GM23248 (cell line): ENCODE data around the gene MAU2. TPM values are rescaled to one million over a fixed set of nuclear protein-coding genes. Genes with fewer than 3 reads are reported as not detected.

Experiments used
- DNase-seq: peaks from one replicate; pipeline ENCODE4 v3.0.0-alpha.2; 2015
- H2AFZ ChIP-seq: fragments of 200-600 bp; sonication (generic); 2 replicates; pipeline ENCODE4 v1.6.1; 2016; ENCODE audit warnings: antibody characterized with exemption
- H3F3A ChIP-seq: fragments of 200-600 bp; sonication (generic); 2 replicates; pipeline ENCODE4 v1.6.1; 2016; ENCODE audit warnings: mild to moderate bottlenecking, antibody characterized with exemption, mixed run types; ENCODE audit not compliant: insufficient read depth
- H3K27ac ChIP-seq: fragments of 200-600 bp; sonication (generic); 2 replicates; pipeline ENCODE4 v1.5.1; 2016; ENCODE audit warnings: mild to moderate bottlenecking
- H3K27me3 ChIP-seq: fragments of 200-600 bp; sonication (generic); replicated peaks from 2 replicates; pipeline ENCODE4 v1.6.1; 2016; ENCODE audit warnings: mild to moderate bottlenecking; ENCODE audit not compliant: insufficient read depth
- H3K36me3 ChIP-seq: fragments of 200-600 bp; sonication (generic); 2 replicates; pipeline ENCODE4 v1.6.1; 2016; ENCODE audit warnings: low read depth, mild to moderate bottlenecking
- H3K4me1 ChIP-seq: fragments of 200-600 bp; sonication (generic); 2 replicates; pipeline ENCODE4 v1.6.1; 2016; ENCODE audit warnings: mild to moderate bottlenecking; ENCODE audit not compliant: insufficient read depth
- H3K4me2 ChIP-seq: fragments of 200-600 bp; sonication (generic); one replicate; pipeline ENCODE4 v1.6.1; 2016; ENCODE audit warnings: mild to moderate bottlenecking; ENCODE audit not compliant: unreplicated experiment
- H3K4me3 ChIP-seq: fragments of 200-600 bp; sonication (generic); 2 replicates; pipeline ENCODE4 v1.5.1; 2016; ENCODE audit warnings: mild to moderate bottlenecking
- H3K79me2 ChIP-seq: fragments of 200-600 bp; sonication (generic); 2 replicates; pipeline ENCODE4 v1.6.1; 2016; ENCODE audit warnings: mild to moderate bottlenecking; ENCODE audit not compliant: insufficient read depth
- H3K9ac ChIP-seq: fragments of 200-600 bp; sonication (generic); 2 replicates; pipeline ENCODE4 v1.6.1; 2016; ENCODE audit warnings: mild to moderate bottlenecking
- H3K9me2 ChIP-seq: fragments of 200-600 bp; sonication (generic); 2 replicates; pipeline ENCODE4 v1.6.1; 2016; ENCODE audit warnings: mixed run types, mild to moderate bottlenecking, moderate library complexity; ENCODE audit not compliant: insufficient read depth
- H3K9me3 ChIP-seq: fragments of 200-600 bp; sonication (generic); one replicate; pipeline ENCODE4 v1.6.1; 2017; ENCODE audit warnings: low read depth
- H4K20me1 ChIP-seq: fragments of 200-600 bp; sonication (generic); 2 replicates; pipeline ENCODE4 v1.6.0; 2016; ENCODE audit not compliant: insufficient read depth
- EZH2 ChIP-seq: fragments of 200-600 bp; sonication (generic); IDR thresholded peaks from 2 replicates; pipeline ENCODE4 v1.6.1; 2018; ENCODE audit warnings: antibody characterized with exemption, mild to moderate bottlenecking; ENCODE audit not compliant: insufficient read depth, poor library complexity, severe bottlenecking
- EZH2phosphoT487 ChIP-seq: fragments of 200-600 bp; sonication (generic); IDR thresholded peaks from 2 replicates; pipeline ENCODE4 v1.6.1; 2018; ENCODE audit warnings: antibody characterized with exemption, moderate library complexity, mild to moderate bottlenecking, low read depth; ENCODE audit not compliant: insufficient read depth
- WGBS, 2 experiments: methylation state at CpG; one replicate each; pipeline ENCODE4 v1.1.6; 2015 to 2017; ENCODE audit warnings: low lambda C conversion rate in 2 of 2, low coverage in 1 of 2; ENCODE audit errors: missing lambda C conversion rate in 2 of 2; 5-methylcytosine and 5-hydroxymethylcytosine counted together
- in situ Hi-C: fragments of 300-500 bp; cut with MboI; formaldehyde crosslinking; loops from 2 replicates; pipeline ENCODE4 v1.15.0; 2020
- polyA plus RNA-seq: library from polyadenylated mRNA; unstranded; fragments of >200 nt; fragmentation: Nextera tagmentation; extraction: Ambion mirVana; gene quantifications from 2 replicates; pipeline ENCODE4 v1.2.1, GENCODE V29; 2016
- total RNA-seq: library from RNA; depleted of rRNA; stranded (reverse); fragments of >200 nt; shearing (Covaris generic); gene quantifications from 2 replicates; pipeline ENCODE4 v1.2.3, GENCODE V29; 2014; rRNA removed

The MAU2 gene
- total and polyA plus RNA-seq, 2 experiments from 2014 or later: 23.0 to 25.4 TPM

DNA sequence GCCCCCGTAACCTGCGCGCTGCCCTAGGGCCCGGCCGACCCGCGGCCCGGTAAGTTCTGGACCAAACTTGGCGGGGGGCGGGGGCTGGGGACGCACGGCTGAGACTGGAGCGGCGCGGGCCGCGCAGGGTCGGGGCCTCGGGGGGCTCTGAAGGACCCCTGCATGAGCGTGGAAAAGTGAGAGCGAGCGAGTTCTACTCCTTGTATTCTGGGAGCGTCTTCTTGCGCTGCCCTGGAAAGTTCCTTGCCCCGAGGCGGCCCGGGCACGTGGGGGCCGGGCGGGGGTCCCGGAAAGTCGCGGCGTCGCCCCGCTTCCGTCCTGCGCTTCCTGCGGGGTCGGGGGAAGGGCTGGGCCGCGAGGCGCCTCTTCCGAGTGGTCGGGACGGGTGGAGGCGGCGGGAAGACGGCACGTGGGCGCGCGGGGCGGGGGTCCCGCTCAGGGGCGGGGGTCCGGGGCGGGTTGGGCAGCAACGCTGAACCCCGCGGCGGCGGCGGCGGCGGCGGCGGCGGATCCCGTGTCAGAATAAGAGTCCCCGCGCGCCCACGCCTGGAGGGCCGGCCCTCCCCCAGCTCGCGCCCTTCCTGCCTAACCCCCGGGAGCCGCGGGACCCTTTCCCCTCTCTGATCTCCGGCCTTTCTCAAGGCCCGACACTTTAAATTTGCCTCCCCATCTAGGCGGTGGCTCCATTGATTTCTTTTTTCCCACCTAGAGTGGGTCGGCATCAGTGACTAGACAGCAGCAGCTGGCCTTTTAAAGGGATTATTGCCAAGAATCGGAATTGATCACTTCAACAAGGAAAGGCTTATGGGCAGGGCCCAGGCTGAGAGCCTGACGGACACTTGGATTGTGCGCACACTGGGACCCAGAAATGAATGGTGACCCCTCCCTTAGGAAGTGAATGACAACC, 85.6 kb downstream of the MAU2 start:
- peak overlapping the region; percentile 91 for H3K9ac ChIP-seq
- peaks cover 43% of the 10 kb centered on the region for H3F3A ChIP-seq
- H3K9me3 ChIP-seq: no peaks in the 10 kb centered on the region
- H3K79me2 ChIP-seq: peaks cover 76% of the 10 kb centered on the region
- peaks cover 15% of the 10 kb centered on the region; the same call in 1 of the 2 replicates for H4K20me1 ChIP-seq
- H3K27ac ChIP-seq: peak overlapping the region; percentile 99
- TF ChIP-seq EZH2phosphoT487 (no peak), EZH2 (no peak)
- H3K4me3 ChIP-seq: peak overlapping the region; percentile 93
- in situ Hi-C loops: no loop called here
- 0 out of 2 replicates have a peak overlapping the region, but pooled peaks have one; percentile 19 for H2AFZ ChIP-seq
- H3K27me3 ChIP-seq: no peaks in the 10 kb centered on the region
- peak; percentile 70 for DNase-seq
- H3K36me3 ChIP-seq: no peaks in the 10 kb centered on the region
- H3K4me1 ChIP-seq: peaks cover 62% of the 10 kb centered on the region
- H3K4me2 ChIP-seq: peak overlapping the region; percentile 96
- 1 to 2% methylated on average over 16 to 84 of the region's 87 CpGs for WGBS, 2 experiments
- H3K9me2 ChIP-seq: no peaks in the 10 kb centered on the region

DNA sequence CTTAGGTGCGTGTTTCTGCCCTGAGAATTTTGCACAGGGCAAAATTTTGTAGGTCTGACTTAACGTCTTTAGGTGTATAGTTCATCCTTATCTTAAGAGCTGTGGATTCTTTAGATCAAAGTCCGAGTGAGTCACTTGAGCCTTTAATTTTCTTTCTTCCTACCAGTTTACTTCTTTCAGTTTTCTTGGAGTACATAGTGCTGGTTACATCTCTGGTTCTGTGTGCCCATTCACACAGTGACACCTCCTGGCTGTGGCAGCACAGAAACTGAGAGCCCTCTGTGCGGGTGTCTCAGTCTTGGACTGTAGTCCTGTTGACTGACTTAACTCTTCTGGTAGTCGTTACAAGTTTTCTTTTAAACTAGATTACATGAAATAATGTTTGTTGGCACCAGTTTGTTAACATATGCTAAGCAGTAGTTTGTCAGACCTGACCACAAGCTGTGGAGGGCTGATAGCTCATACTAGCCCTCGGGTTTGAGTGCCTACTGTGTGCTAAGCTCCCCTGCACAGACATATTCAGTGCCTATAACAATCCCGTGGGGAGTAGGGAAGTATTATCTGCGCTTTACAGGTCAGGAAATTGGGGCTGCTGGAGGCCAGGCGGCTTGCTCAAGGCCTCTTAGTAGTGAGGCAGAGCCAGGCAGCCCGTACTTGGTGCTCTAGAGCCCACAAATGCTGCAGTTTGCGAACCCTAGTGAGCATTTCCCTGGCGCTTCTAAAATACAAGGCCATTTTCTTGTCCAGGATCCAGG, 86.4 kb downstream of the MAU2 start:
- Histone ChIP-seq H3K4me3 (peak overlapping the region; percentile 93), H4K20me1 (peaks cover 15% of the 10 kb centered on the region; the same call in 1 of the 2 replicates), H3K27me3 (no peaks in the 10 kb centered on the region), H3K9me3 (no peaks in the 10 kb centered on the region), H3K36me3 (no peaks in the 10 kb centered on the region), H3K9ac (peak overlapping the region; percentile 91), H3K79me2 (peaks cover 77% of the 10 kb centered on the region), H3K9me2 (no peaks in the 10 kb centered on the region), H3K27ac (peak overlapping the region; percentile 99), H2AFZ (0 out of 2 replicates have a peak overlapping the region, but pooled peaks have one; percentile 19), H3K4me2 (peak overlapping the region; percentile 96), H3K4me1 (peaks cover 62% of the 10 kb centered on the region), H3F3A (peaks cover 43% of the 10 kb centered on the region)
- in situ Hi-C loops: no loop called here
- no peak for TF ChIP-seq EZH2phosphoT487
- TF ChIP-seq EZH2: no peak
- DNase-seq: peak; percentile 77
- 7 to 11% methylated on average over 12 of the region's 12 CpGs for WGBS, 2 experiments

DNA sequence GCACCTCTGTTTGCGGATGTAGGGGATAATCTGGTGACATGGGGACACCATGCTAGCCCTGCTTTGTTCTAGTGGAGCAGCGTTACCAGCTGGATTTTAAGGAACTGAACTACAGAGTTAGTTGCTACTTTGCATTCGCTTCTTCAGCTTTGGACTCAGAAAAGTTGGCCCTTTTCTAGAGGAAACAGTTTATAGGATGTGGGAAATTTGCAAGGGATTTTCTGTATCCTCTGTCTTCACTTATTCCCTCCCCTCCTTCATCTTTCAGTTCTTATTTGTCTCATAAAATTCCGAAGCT, 87.0 kb downstream of the MAU2 start:
- peaks cover 77% of the 10 kb centered on the region for H3K79me2 ChIP-seq
- DNase-seq: no peak
- no peak overlapping the region for H2AFZ ChIP-seq
- peak overlapping the region; percentile 93 for H3K4me3 ChIP-seq
- peak overlapping the region; percentile 96 for H3K4me2 ChIP-seq
- H3K36me3 ChIP-seq: no peaks in the 10 kb centered on the region
- peaks cover 19% of the 10 kb centered on the region; the same call in 1 of the 2 replicates for H4K20me1 ChIP-seq
- peak overlapping the region; percentile 91 for H3K9ac ChIP-seq
- H3K27me3 ChIP-seq: no peaks in the 10 kb centered on the region
- peaks cover 61% of the 10 kb centered on the region for H3K4me1 ChIP-seq
- peaks cover 43% of the 10 kb centered on the region for H3F3A ChIP-seq
- H3K9me2 ChIP-seq: no peaks in the 10 kb centered on the region
- 32 to 35% methylated on average over 4 of the region's 4 CpGs for WGBS, 2 experiments
- H3K27ac ChIP-seq: peak overlapping the region; percentile 99
- in situ Hi-C loops: no loop called here
- TF ChIP-seq EZH2phosphoT487 (no peak), EZH2 (no peak)
- H3K9me3 ChIP-seq: no peaks in the 10 kb centered on the region

Other genes with a start within 250 kb of the MAU2 start
- 33.7 and 36.8 TPM in 2 replicates for gene TMEM161A, start 182.4 kb upstream of the MAU2 start, total RNA-seq
- 29.1 and 32.5 TPM in 2 replicates for gene TMEM161A, start 182.4 kb upstream of the MAU2 start, polyA plus RNA-seq
- 0.22 and 0.38 TPM in 2 replicates for gene MEF2B, start 150.6 kb upstream of the MAU2 start, total RNA-seq
- 0.20 and 0.33 TPM in 2 replicates for gene MEF2B, start 150.6 kb upstream of the MAU2 start, polyA plus RNA-seq
- gene BORCS8, start 128.7 kb upstream of the MAU2 start, total RNA-seq: 9.7 and 14.7 TPM in 2 replicates
- 23.1 and 24.5 TPM in 2 replicates for gene BORCS8, start 128.7 kb upstream of the MAU2 start, polyA plus RNA-seq
- gene RFXANK, start 128.6 kb upstream of the MAU2 start, total RNA-seq: 30.6 and 42.6 TPM in 2 replicates
- gene RFXANK, start 128.6 kb upstream of the MAU2 start, polyA plus RNA-seq: 44.5 and 55.9 TPM in 2 replicates
- gene NR2C2AP, start 117.4 kb upstream of the MAU2 start, total RNA-seq: 14.3 and 19.5 TPM in 2 replicates
- 13.5 and 14.2 TPM in 2 replicates for gene NR2C2AP, start 117.4 kb upstream of the MAU2 start, polyA plus RNA-seq
- gene NCAN, start 108.9 kb upstream of the MAU2 start, total RNA-seq: not detected in 2 replicates
- gene NCAN, start 108.9 kb upstream of the MAU2 start, polyA plus RNA-seq: not detected in 2 replicates
- gene TM6SF2, start 47.5 kb upstream of the MAU2 start, total RNA-seq: 1.9 and 5.7 TPM in 2 replicates
- 2.1 and 4.0 TPM in 2 replicates for gene TM6SF2, start 47.5 kb upstream of the MAU2 start, polyA plus RNA-seq
- 25.6 and 26.6 TPM in 2 replicates for gene SUGP1, start 320 bp upstream of the MAU2 start, total RNA-seq
- gene SUGP1, start 320 bp upstream of the MAU2 start, polyA plus RNA-seq: 50.5 and 55.6 TPM in 2 replicates
- 42.7 and 52.1 TPM in 2 replicates for gene GATAD2A, start 84.8 kb downstream of the MAU2 start, total RNA-seq
- gene GATAD2A, start 84.8 kb downstream of the MAU2 start, polyA plus RNA-seq: 13.9 and 15.4 TPM in 2 replicates
- 0.25 and 2.3 TPM in 2 replicates for gene TSSK6, start 194.7 kb downstream of the MAU2 start, total RNA-seq
- gene TSSK6, start 194.7 kb downstream of the MAU2 start, polyA plus RNA-seq: 0.70 and 0.95 TPM in 2 replicates
- gene NDUFA13, start 195.4 kb downstream of the MAU2 start, total RNA-seq: 18.3 and 92.4 TPM in 2 replicates
- gene NDUFA13, start 195.4 kb downstream of the MAU2 start, polyA plus RNA-seq: 466 and 474 TPM in 2 replicates
- 0.25 TPM in 1 of 2 replicates, not detected in the other for gene YJEFN3, start 208.1 kb downstream of the MAU2 start, total RNA-seq
- gene YJEFN3, start 208.1 kb downstream of the MAU2 start, polyA plus RNA-seq: 1.3 and 2.4 TPM in 2 replicates
- gene CILP2, start 217.4 kb downstream of the MAU2 start, total RNA-seq: 0.11 and 0.25 TPM in 2 replicates
- gene CILP2, start 217.4 kb downstream of the MAU2 start, polyA plus RNA-seq: 0.48 and 0.62 TPM in 2 replicates